Esophagus muscularis mucosa (tissue), 3 donors: ENCODE measurements around the gene DYNLT2B.

Experiments used
- POLR2A ChIP-seq: fragments of 450-650 bp; IDR thresholded peaks from one replicate; pipeline ENCODE4 v1.6.1; 2017; ENCODE audit warnings: antibody characterized with exemption, moderate library complexity, mild to moderate bottlenecking, low read depth
- POLR2AphosphoS5 ChIP-seq, 2 donors: sonication (generic); formaldehyde crosslinking; IDR thresholded peaks; one replicate each; pipeline ENCODE4 v1.6.1; 2017; ENCODE audit warnings: antibody characterized with exemption in 2 of 2
- TF ChIP-seq, protein P1 (sequence below), 3 experiments: fragments of 200-600 bp in 2 of 3; fragments of 450-650 bp in 1 of 3; sonication (generic) in 2 of 3; IDR thresholded peaks; one replicate each; pipeline ENCODE4 v1.5.1; 2017 to 2019; ENCODE audit warnings: antibody characterized with exemption in 3 of 3, mild to moderate bottlenecking in 2 of 3, moderate library complexity in 1 of 3

DNA sequence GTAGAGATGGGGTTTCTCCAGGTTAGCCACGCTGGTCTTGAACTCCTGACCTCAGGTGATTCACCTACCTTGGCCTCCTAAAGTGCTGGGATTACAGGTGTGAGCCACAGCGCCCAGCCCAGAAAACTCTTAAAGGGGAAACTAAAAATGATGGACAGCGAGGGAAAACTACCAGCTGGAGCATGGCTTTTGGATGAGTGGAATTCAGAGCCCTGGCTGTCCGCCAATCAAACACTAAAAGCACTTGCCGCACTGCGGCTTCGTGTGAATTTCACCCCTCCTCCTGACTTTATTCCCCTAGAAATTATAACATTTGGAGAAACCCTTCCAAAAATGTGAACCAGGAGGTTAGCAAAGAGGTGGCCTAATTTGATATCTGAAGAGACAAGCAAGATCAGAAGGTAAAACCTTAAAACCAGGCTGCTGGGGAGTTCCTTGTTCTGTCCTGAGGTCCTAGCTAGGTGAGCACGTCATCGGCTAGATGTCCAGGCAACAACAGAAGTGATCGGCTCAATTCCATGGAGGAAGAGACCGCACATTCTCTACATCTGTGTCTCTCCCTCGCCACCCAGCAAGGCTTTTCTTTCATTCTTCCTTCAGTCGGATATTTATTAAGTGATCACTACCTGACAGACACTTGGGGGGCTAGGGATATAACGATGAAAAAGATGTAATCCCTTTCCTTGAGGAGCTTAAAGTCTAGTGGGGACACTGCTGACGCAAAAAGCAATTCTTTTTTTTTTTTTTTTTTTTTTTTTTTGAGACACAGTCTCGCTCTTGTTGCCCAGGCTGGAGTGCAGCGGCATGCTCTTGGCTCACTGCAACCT lies 18.5 kb upstream of the DYNLT2B start:
- TF ChIP-seq, protein P1, sequence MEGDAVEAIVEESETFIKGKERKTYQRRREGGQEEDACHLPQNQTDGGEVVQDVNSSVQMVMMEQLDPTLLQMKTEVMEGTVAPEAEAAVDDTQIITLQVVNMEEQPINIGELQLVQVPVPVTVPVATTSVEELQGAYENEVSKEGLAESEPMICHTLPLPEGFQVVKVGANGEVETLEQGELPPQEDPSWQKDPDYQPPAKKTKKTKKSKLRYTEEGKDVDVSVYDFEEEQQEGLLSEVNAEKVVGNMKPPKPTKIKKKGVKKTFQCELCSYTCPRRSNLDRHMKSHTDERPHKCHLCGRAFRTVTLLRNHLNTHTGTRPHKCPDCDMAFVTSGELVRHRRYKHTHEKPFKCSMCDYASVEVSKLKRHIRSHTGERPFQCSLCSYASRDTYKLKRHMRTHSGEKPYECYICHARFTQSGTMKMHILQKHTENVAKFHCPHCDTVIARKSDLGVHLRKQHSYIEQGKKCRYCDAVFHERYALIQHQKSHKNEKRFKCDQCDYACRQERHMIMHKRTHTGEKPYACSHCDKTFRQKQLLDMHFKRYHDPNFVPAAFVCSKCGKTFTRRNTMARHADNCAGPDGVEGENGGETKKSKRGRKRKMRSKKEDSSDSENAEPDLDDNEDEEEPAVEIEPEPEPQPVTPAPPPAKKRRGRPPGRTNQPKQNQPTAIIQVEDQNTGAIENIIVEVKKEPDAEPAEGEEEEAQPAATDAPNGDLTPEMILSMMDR (IDR thresholded peaks at IDR 0.05), result no peak
- TF ChIP-seq POLR2AphosphoS5 (IDR thresholded peaks at IDR 0.05) (no peak), POLR2A (no peak)
